Large intestine (tissue), 12 donors: Measurements from ENCODE around the gene MICAL1. TPM values are rescaled to one million over a fixed set of nuclear protein-coding genes. Genes with fewer than 3 reads are reported as not detected.

Experiments used
- DNase-seq, 2 donors: peaks; one replicate each; pipeline versions ENCODE4 v3.0.0 to v3.0.0-alpha.2; 2013
- H3K27ac ChIP-seq: one replicate; pipeline ENCODE4 v1.5.1; 2013; ENCODE audit warnings: low read length
- H3K27me3 ChIP-seq: 2 replicates; pipeline ENCODE4 v1.6.1; 2013; ENCODE audit warnings: low read length; ENCODE audit not compliant: control insufficient read depth, insufficient read depth
- H3K36me3 ChIP-seq: 2 replicates; pipeline ENCODE4 v1.6.1; 2013; ENCODE audit warnings: low read length; ENCODE audit not compliant: control insufficient read depth, insufficient read depth
- H3K4me1 ChIP-seq: one replicate; pipeline ENCODE4 v1.6.1; 2013; ENCODE audit warnings: low read length; ENCODE audit not compliant: control insufficient read depth, insufficient read depth
- H3K4me3 ChIP-seq: one replicate; pipeline ENCODE4 v1.5.1; 2013; ENCODE audit warnings: low read length
- H3K9me3 ChIP-seq: one replicate; pipeline ENCODE4 v1.6.1; 2013; ENCODE audit warnings: mild to moderate bottlenecking, low read depth, low read length, moderate library complexity; ENCODE audit not compliant: control insufficient read depth
- WGBS: methylation state at CpG from one replicate; pipeline ENCODE4 v1.1.5; 2013; ENCODE audit warnings: low lambda C conversion rate; ENCODE audit not compliant: insufficient coverage; 5-methylcytosine and 5-hydroxymethylcytosine counted together
- long read RNA-seq, 11 donors: transcript quantifications; one replicate each; lab custom pipeline, GENCODE V29; 2026
- polyA plus RNA-seq: library from polyadenylated mRNA; unstranded; fragments of 120-200 nt; gene quantifications from one replicate; pipeline ENCODE4 v1.2.1, GENCODE V29; 2013

MICAL1 gene
- 170 TPM for polyA plus RNA-seq
- long read RNA-seq, donor 1, partial matches to known transcripts = 19 of 23 reads
- long read RNA-seq, donor 1, other reads (novel, unspliced or antisense) = 0 of 23 reads
- long read RNA-seq, donor 2, partial matches to known transcripts = 50 of 53 reads
- long read RNA-seq, donor 2, other reads (novel, unspliced or antisense) = 0 of 53 reads
- long read RNA-seq, donor 3, partial matches to known transcripts = 95 of 97 reads
- long read RNA-seq, donor 3, other reads (novel, unspliced or antisense) = 0 of 97 reads
- long read RNA-seq, donor 4 = 0 reads
- long read RNA-seq, donor 5, partial matches to known transcripts = 0 of 1 reads
- long read RNA-seq, donor 5, other reads (novel, unspliced or antisense) = 0 of 1 reads
- long read RNA-seq, donor 6, partial matches to known transcripts = 52 of 56 reads
- long read RNA-seq, donor 6, other reads (novel, unspliced or antisense) = 0 of 56 reads
- long read RNA-seq, donor 7 = 0 reads
- long read RNA-seq, donor 8, partial matches to known transcripts = 82 of 86 reads
- long read RNA-seq, donor 8, other reads (novel, unspliced or antisense) = 0 of 86 reads
- long read RNA-seq, donor 9, partial matches to known transcripts = 67 of 70 reads
- long read RNA-seq, donor 9, other reads (novel, unspliced or antisense) = 0 of 70 reads
- long read RNA-seq, donor 10, transcript MICAL1-202 (25 exons, 3,645 nt) = major isoform, 7 of 33 reads
- long read RNA-seq, donor 10, partial matches to known transcripts = 25 of 33 reads
- long read RNA-seq, donor 10, other reads (novel, unspliced or antisense) = 0 of 33 reads
- long read RNA-seq, donor 11, partial matches to known transcripts = 25 of 27 reads
- long read RNA-seq, donor 11, other reads (novel, unspliced or antisense) = 0 of 27 reads

DNA sequence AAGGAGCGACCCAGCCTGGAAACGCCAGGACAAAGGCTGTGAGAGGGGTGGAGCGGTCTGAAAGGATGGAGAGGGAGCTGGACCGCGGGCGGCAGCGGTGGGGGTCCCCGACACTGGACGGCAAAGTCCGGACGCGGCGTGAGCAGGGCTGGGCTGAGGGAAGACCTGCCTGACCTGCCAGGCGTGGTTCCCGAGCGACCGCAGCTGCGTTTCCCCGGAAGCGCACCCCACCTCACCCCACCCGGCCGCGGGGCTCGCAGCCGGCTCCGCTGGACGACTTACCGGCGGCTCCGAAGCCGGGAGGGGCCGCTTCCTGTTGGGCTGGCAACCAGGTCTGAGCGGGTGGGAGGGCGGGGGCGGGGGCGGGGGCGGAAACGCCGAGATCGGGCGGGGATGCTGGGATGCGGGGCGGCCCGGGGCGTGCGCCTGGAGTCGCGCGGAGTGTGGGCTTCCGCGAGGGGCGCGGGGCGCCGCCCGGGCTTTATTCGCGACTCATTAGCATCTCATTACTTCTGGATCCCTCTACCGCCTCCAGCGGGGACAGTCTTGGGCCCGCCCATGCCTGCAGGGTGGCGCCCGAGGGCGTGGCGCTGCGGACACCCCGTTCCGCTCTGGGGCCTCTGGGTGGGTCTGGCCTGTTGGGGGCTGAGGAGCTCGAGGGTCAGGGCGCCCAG is at the start of gene MICAL1:
MICAL1 (minus strand) TSS at position 336 of the 674 bp plus-strand sequence. CDS start 1,576 bp downstream, outside the sequence.
- H3K4me3 ChIP-seq = peak within 1 kb of the TSS; percentile 96
- H3K27ac ChIP-seq = peak within 1 kb of the TSS; percentile 91
- H3K36me3 ChIP-seq = peaks cover 29% of the 10 kb centered on the region
- H3K27me3 ChIP-seq = no peaks in the 10 kb centered on the region
- peaks cover 3% of the 10 kb centered on the region for H3K9me3 ChIP-seq
- peaks cover 31% of the 10 kb centered on the region for H3K4me1 ChIP-seq
- DNase-seq = peak; percentile 80 to 91
- WGBS = no CpG with 5 or more reads among the region's 70 CpGs

DNA sequence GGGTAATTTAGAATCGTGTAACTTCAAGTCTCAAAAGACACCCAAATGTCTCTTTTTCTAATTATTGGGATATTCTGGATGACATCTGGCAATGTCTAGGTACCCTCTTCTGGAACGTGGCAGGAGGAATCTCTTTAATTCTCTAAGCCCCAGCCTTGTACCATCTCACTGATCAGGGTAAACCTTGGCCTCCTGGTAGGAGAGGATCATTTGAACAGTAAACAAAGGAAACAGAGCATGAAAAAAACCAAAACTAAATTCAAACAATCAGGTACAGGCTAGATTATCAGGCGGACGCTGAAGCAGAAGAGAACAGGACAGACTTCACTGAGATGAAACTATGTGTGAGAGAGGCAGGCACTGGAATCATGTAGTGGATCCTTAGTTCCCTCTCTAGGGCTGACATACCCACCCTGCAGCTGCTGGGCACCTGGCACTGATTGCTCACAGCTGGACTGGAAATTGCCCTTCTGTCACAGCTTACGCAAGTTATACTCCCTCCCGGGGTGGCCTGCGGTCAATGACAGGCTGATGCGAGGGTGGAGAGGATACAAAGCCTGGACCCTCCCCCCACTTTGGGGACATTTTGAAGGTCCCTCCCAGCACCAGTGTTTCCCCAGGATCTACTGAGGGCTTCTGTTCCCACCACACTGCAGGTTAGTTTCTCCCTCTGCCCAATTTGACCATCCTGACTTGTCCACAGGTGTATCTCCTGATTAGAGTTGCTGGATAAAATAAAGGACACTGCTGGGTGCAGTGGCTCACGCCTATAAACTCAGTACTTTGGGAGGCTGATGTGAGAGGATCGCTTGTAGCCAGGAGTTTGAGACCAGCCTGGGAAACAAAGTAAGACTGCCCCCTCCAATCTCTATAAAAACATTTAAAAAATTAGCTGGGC is 48.0 kb upstream of the MICAL1 start:
- DNase-seq = no peak
- Histone ChIP-seq H3K36me3 (no peaks in the 10 kb centered on the region), H3K4me1 (no peaks in the 10 kb centered on the region), H3K9me3 (no peaks in the 10 kb centered on the region), H3K27ac (no peak overlapping the region), H3K4me3 (no peak overlapping the region), H3K27me3 (no peaks in the 10 kb centered on the region)
- no CpG with 5 or more reads among the region's 10 CpGs for WGBS

DNA sequence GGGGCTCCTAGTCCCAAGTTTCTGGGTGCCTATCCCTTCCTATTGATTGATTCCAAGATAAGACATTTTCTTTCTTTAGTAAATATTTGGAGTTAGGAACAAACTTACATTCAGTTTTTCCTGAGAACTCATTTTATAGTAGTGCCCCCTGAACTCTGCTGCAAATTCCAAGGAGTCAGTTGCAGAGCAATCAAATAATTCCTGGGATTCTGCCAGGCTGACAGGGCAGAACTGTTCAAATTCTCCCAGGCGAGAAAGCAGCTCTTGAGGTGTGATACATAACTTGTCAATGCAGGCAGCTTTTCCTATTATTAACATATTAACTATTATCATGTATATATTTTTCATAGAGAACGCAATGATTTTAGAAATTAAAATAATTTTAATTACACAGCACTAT is 43.4 kb upstream of the MICAL1 start:
- 86% methylated on average over 1 of the region's 2 CpGs for WGBS
- no peaks in the 10 kb centered on the region for H3K4me1 ChIP-seq
- DNase-seq = no peak
- no peaks in the 10 kb centered on the region for H3K9me3 ChIP-seq
- no peak overlapping the region for H3K4me3 ChIP-seq
- H3K36me3 ChIP-seq = no peaks in the 10 kb centered on the region
- H3K27ac ChIP-seq = no peak overlapping the region
- H3K27me3 ChIP-seq = no peaks in the 10 kb centered on the region

DNA sequence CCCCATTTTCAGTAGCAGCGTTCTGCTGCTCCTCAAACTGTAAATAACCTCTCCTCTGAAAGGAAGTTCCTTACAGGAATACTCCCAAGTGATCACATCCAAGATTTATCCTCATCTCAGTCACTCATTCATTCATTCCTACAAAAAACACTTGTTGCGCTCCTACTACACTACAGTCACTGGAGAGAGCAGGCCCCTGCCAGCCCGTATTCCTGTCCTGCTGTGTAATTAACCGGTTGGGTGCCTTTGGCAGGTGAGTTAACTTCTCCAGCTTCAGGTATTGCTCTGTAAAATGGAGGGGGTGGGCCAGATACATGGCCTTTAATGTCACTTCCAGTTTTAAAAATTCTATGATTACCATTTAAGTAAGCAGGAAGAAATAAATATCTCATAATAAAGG is 42.5 kb upstream of the MICAL1 start:
- H3K27me3 ChIP-seq = no peaks in the 10 kb centered on the region
- no peaks in the 10 kb centered on the region for H3K9me3 ChIP-seq
- DNase-seq = no peak
- no peaks in the 10 kb centered on the region for H3K36me3 ChIP-seq
- no peak overlapping the region for H3K4me3 ChIP-seq
- WGBS = 100% methylated on average over 2 of the region's 4 CpGs
- H3K4me1 ChIP-seq = no peaks in the 10 kb centered on the region
- H3K27ac ChIP-seq = no peak overlapping the region

DNA sequence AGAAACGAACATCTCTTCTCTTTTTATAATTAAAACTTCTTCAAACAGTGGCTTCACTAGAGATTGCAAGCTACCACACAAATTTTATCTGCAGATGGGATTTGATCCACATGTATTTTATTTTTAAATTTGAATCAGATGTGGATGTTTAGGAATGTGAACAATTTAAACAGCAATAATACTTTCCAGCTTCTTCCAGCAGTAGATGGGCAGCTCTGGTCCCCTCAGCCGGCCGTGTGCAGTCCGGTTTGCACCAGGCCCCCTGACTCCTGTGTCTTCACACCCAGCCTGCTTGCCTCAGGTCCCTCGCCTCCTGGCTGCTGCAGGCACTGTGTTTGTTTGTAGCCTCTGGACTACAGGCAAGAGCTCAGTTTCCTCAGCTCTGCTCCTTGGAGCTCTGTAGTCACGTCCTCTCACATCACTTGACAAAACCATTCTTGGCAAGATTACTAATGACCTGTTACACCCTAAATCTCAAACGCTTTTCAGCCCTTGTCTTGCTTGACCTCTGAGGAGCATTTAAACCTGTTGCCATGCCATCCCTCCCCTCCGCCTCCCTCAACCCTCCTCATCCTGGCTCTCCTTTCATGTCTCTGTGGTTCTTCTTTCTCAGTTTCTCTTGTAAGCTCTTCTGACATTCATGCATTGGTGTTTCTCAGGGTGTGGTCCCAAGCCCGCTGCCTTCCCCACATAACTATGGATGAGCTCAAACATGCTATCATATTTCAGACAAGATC is 40.6 kb upstream of the MICAL1 start:
- WGBS = 71% methylated on average over 3 of the region's 9 CpGs
- H3K27ac ChIP-seq = no peak overlapping the region
- DNase-seq = no peak

GRCh38 chr6:109493865-109494264 is 38.3 kb upstream of the MICAL1 start:
- no peak overlapping the region for H3K27ac ChIP-seq

More for the DNA sequence above, 40.6 kb upstream of the MICAL1 start:
- Histone ChIP-seq H3K4me1 (no peaks in the 10 kb centered on the region), H3K9me3 (no peaks in the 10 kb centered on the region), H3K36me3 (no peaks in the 10 kb centered on the region), H3K27me3 (no peaks in the 10 kb centered on the region), H3K4me3 (no peak overlapping the region)

DNA sequence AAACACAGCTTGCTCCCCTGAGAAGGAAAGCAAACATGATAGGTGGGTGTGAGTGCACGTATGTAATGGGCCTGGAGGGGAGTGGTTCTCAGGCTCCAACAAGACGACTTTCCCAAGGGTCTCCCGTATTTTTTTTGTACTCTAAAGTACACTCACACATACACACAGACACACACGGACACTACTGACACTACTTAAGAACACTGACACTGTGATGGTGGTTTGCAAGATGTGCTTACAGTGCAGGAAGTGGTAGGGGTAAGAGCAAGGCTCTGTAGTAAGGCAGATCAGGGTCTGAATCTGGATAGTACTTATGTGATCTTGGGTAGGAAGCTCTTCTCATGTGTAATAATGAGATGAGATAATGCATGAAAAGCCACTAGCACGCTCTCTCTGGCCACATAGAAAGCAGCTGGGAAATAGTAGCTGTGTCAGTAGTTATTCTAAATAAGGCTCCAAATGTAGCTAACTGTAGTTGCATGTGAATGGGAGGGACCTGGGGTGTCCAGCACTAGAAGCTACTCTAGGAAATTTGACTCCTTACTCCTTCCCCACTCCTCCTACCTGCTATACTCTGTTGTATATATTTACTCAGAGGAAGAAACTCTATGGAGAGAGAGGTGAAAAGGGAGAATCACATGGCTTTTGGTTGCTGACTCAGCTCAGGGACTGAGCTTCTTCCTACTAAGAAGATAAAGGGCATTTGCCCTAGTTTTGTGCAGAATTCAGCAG is 35.8 kb upstream of the MICAL1 start:
- no peak overlapping the region for H3K27ac ChIP-seq
- H3K4me3 ChIP-seq = no peak overlapping the region
- H3K27me3 ChIP-seq = peaks cover 2% of the 10 kb centered on the region
- H3K4me1 ChIP-seq = no peaks in the 10 kb centered on the region
- no peaks in the 10 kb centered on the region for H3K9me3 ChIP-seq
- DNase-seq = no peak
- H3K36me3 ChIP-seq = no peaks in the 10 kb centered on the region
- WGBS = 17% methylated on average over 2 of the region's 5 CpGs

More at GRCh38 chr6:109493865-109494264, 38.3 kb upstream of the MICAL1 start:
- no peak for DNase-seq
- Histone ChIP-seq H3K27me3 (peaks cover 2% of the 10 kb centered on the region), H3K9me3 (no peaks in the 10 kb centered on the region), H3K36me3 (no peaks in the 10 kb centered on the region), H3K4me3 (no peak overlapping the region), H3K4me1 (no peaks in the 10 kb centered on the region)
- WGBS = 100% methylated on average over 1 of the region's 1 CpG

GRCh38 chr6:109490713-109491112 is 35.1 kb upstream of the MICAL1 start:
- no CpG with 5 or more reads among the region's 2 CpGs for WGBS

DNA sequence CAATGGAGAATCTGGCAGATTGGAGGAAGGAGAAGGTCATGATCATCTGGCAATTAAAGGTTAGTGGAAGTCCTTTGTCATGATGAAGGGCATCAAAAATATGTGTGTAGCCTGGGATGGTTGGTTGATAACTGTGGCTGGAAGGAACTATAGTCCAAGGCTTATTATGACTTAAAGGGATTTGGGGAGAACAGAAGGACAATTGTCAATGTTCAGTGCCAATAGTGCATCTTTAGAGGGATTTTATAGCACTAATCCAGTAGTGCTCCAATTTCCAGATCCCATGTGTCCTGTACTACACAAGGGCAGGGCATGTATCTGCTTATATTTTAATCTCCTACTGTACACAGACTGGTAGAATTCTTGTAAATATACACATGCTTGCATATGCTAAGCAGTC is 32.4 kb upstream of the MICAL1 start:
- no peaks in the 10 kb centered on the region for H3K4me1 ChIP-seq
- no peak overlapping the region for H3K27ac ChIP-seq
- H3K36me3 ChIP-seq = no peaks in the 10 kb centered on the region
- H3K9me3 ChIP-seq = no peaks in the 10 kb centered on the region
- DNase-seq = no peak
- peaks cover 2% of the 10 kb centered on the region for H3K27me3 ChIP-seq
- no peak overlapping the region for H3K4me3 ChIP-seq

More at GRCh38 chr6:109490713-109491112, 35.1 kb upstream of the MICAL1 start:
- no peaks in the 10 kb centered on the region for H3K9me3 ChIP-seq
- H3K36me3 ChIP-seq = no peaks in the 10 kb centered on the region
- no peak for DNase-seq
- H3K4me3 ChIP-seq = no peak overlapping the region
- no peaks in the 10 kb centered on the region for H3K4me1 ChIP-seq
- no peak overlapping the region for H3K27ac ChIP-seq
- peaks cover 2% of the 10 kb centered on the region for H3K27me3 ChIP-seq
